ENCODE results near the gene ARMC6. TPM values are rescaled to one million over a fixed set of nuclear protein-coding genes. Genes with fewer than 3 reads are reported as not detected.

The ARMC6 gene
- total RNA-seq, 1 experiment from 2014 or later = 51.4 TPM

GRCh38 chr19:19077103-19077502 is 43.7 kb downstream of the ARMC6 start:
- no peaks in the 10 kb centered on the region for H3K4me1 ChIP-seq (ENCODE audit: control insufficient read depth, insufficient read depth, low read length)
- H3K27me3 ChIP-seq (ENCODE audit: control insufficient read depth, insufficient read depth, low read length) = no peaks in the 10 kb centered on the region
- DNase-seq (ENCODE audit: low read depth, low spot score) = no peak
- in situ Hi-C loops (cut with HindIII; ENCODE audit: low pct_unique_long_range_greater_than_20kb, low sequenced_read_pairs) (no loop called here), intact Hi-C loops (cut with micrococcal nuclease; ENCODE audit: unreplicated experiment) (no loop called here)
- no peaks in the 10 kb centered on the region for H3K36me3 ChIP-seq (ENCODE audit: control insufficient read depth, insufficient read depth, low read length)
- no TSS peak for BruUV-seq (replicated peaks)
- H3K4me3 ChIP-seq (ENCODE audit: low read depth in 2 of 2, low read length in 2 of 2) = no peak overlapping the region
- H3K9me3 ChIP-seq (ENCODE audit: control insufficient read depth, insufficient read depth, low read depth, low read length) = no peaks in the 10 kb centered on the region
- no peak for TF ChIP-seq TCF7L2 (IDR thresholded peaks at IDR 0.05; ENCODE audit: low read depth, low read length)
- no peak for TF ChIP-seq POLR2AphosphoS5 (IDR thresholded peaks at IDR 0.05; ENCODE audit: low read depth, low read length)
- no peak for TF ChIP-seq CTCF (IDR thresholded peaks at IDR 0.05)
- no peak for TF ChIP-seq SIN3A (IDR thresholded peaks at IDR 0.05; ENCODE audit: borderline replicate concordance, insufficient read depth, low read depth, low read length)
- no peak for TF ChIP-seq REST (IDR thresholded peaks at IDR 0.05; ENCODE audit: insufficient read depth in 1 of 2, low read depth in 2 of 2, low read length in 1 of 2)
- POLR2A ChIA-PET = interaction anchor here (0.5 kb wide), 1 partner anchor 67 kb away, joined by 9 read pairs; no protein-coding TSS in a partner anchor
- CTCF ChIA-PET = no interaction called here
- no peak for ATAC-seq
- H3K27ac ChIP-seq (ENCODE audit: low read length) = no peak overlapping the region

- ChIA-PET CTCF (no interaction called here), POLR2A (no interaction called here)
- no peak for TF ChIP-seq SIN3A (IDR thresholded peaks at IDR 0.05; ENCODE audit: borderline replicate concordance, insufficient read depth, low read depth, low read length)
- no peak for TF ChIP-seq POLR2AphosphoS5 (IDR thresholded peaks at IDR 0.05; ENCODE audit: low read depth, low read length)
- no peak for TF ChIP-seq TCF7L2 (IDR thresholded peaks at IDR 0.05; ENCODE audit: low read depth, low read length)
- TF ChIP-seq CTCF (IDR thresholded peaks at IDR 0.05) = no peak
- no peak for TF ChIP-seq REST (IDR thresholded peaks at IDR 0.05; ENCODE audit: insufficient read depth in 1 of 2, low read depth in 2 of 2, low read length in 1 of 2)
- in situ Hi-C loops (cut with HindIII; ENCODE audit: low pct_unique_long_range_greater_than_20kb, low sequenced_read_pairs) (no loop called here), intact Hi-C loops (cut with micrococcal nuclease; ENCODE audit: unreplicated experiment) (no loop called here)
- Histone ChIP-seq H3K4me3 (ENCODE audit: low read depth in 2 of 2, low read length in 2 of 2) (no peak overlapping the region), H3K36me3 (ENCODE audit: control insufficient read depth, insufficient read depth, low read length) (no peaks in the 10 kb centered on the region), H3K9me3 (ENCODE audit: control insufficient read depth, insufficient read depth, low read depth, low read length) (no peaks in the 10 kb centered on the region), H3K4me1 (ENCODE audit: control insufficient read depth, insufficient read depth, low read length) (no peaks in the 10 kb centered on the region), H3K27me3 (ENCODE audit: control insufficient read depth, insufficient read depth, low read length) (no peaks in the 10 kb centered on the region), H3K27ac (ENCODE audit: low read length) (no peak overlapping the region)
- ATAC-seq = no peak
- BruUV-seq (replicated peaks) = no TSS peak
- DNase-seq (ENCODE audit: low read depth, low spot score) = no peak
These were observed 45.4 kb downstream of the ARMC6 start for GRCh38 chr19:19078801-19079200.
